HCT116 (cell line): ENCODE measurements around the gene GPR17. TPM values are rescaled to one million over a fixed set of nuclear protein-coding genes. Genes with fewer than 3 reads are reported as not detected.

Experiments used
- ATAC-seq: fragments of 200-7000 bp; cut with Tn5 transposase; 2 replicates; pipeline ENCODE4 v1.9.1; 2020; ENCODE audit warnings: mild to moderate bottlenecking, moderate library complexity
- BruUV-seq: library from RNA; stranded (reverse); fragments of 400-500 nt; replicated peaks from 2 replicates; lab custom pipeline; 2021; lab: Mats Ljungman, UMichigan
- CTCF ChIA-PET: fragments of 300-600 bp; sonication (Branson Sonifier 250); formaldehyde crosslinking; loops from one replicate; lab custom pipeline; 2021; ENCODE audit warnings: antibody characterized with exemption; lab: Charles Lee
- POLR2A ChIA-PET: fragments of 300-600, 350-600 bp; sonication (Branson Sonifier 250); formaldehyde crosslinking; loops from one replicate; lab custom pipeline; 2021; ENCODE audit warnings: antibody characterized with exemption; lab: Charles Lee
- RAD21 ChIA-PET, 2 experiments: fragments of 300-600 bp; sonication (Branson Sonifier 250); formaldehyde crosslinking; loops; one replicate each; lab custom pipeline; 2023; ENCODE audit warnings: low total read pairs in 2 of 2; ENCODE audit not compliant: uncharacterized antibody in 2 of 2, unreplicated experiment in 2 of 2, low non-redundant PET in 1 of 2; lab: Charles Lee
- DNase-seq: peaks from one replicate; pipeline ENCODE4 v3.0.0-alpha.2; 2010; ENCODE audit warnings: low read depth, low spot score
- H2AFZ ChIP-seq: fragments of 200-600 bp; shearing (Covaris generic), sonication (generic); 2 replicates; pipeline ENCODE4 v1.6.1; 2017; ENCODE audit warnings: low read depth, mixed run types, mixed read lengths, antibody characterized with exemption, low read length; ENCODE audit not compliant: poor library complexity, severe bottlenecking
- H3K27ac ChIP-seq: 2 replicates; pipeline ENCODE4 v1.5.1; 2012; ENCODE audit warnings: low read depth, low read length
- H3K27me3 ChIP-seq: fragments of 200-600 bp; sonication (generic); 2 replicates; pipeline ENCODE4 v1.6.1; 2016; ENCODE audit warnings: mixed run types, low read length, mixed read lengths; ENCODE audit not compliant: insufficient read depth
- H3K36me3 ChIP-seq, 2 experiments: fragments of 200-500 bp in 1 of 2; fragments of 200-600 bp in 1 of 2; sonication (Bioruptor generic) in 1 of 2; sonication (generic) in 1 of 2; 2 replicates each; pipeline versions ENCODE4 v1.5.1 to v1.6.1; 2014 to 2016; ENCODE audit warnings: low read length in 2 of 2, inconsistent platforms in 1 of 2, mixed read lengths in 1 of 2, mixed run types in 1 of 2; ENCODE audit not compliant: insufficient read depth in 2 of 2, control insufficient read depth in 1 of 2
- H3K4me1 ChIP-seq, 2 experiments: fragments of 200-600 bp in 1 of 2; sonication (generic) in 1 of 2; 2 replicates each; pipeline versions ENCODE4 v1.5.1 to v1.6.1; 2012 to 2017; ENCODE audit warnings: low read length in 2 of 2, inconsistent platforms in 1 of 2, mild to moderate bottlenecking in 1 of 2, mixed read lengths in 1 of 2, mixed run types in 1 of 2, moderate library complexity in 1 of 2; ENCODE audit not compliant: insufficient read depth in 2 of 2, control insufficient read depth in 1 of 2
- H3K4me2 ChIP-seq: fragments of 200-600 bp; sonication (generic); 2 replicates; pipeline ENCODE4 v1.6.1; 2017; ENCODE audit warnings: mixed run types, low read length, mixed read lengths
- H3K4me3 ChIP-seq, 2 experiments: fragments of 200-600 bp in 1 of 2; sonication (generic) in 1 of 2; replicated peaks in 1 of 2; 2 replicates each; pipeline ENCODE4 v1.5.1; 2011 to 2016; ENCODE audit warnings: low read length in 2 of 2, control low read depth in 1 of 2, low read depth in 1 of 2, mild to moderate bottlenecking in 1 of 2, mixed read lengths in 1 of 2, mixed run types in 1 of 2
- H3K79me2 ChIP-seq: fragments of 200-600 bp; sonication (generic); 2 replicates; pipeline ENCODE4 v1.6.1; 2017; ENCODE audit warnings: mild to moderate bottlenecking, mixed run types, low read length, moderate library complexity, mixed read lengths; ENCODE audit not compliant: insufficient read depth
- H3K9ac ChIP-seq: fragments of 200-600 bp; sonication (generic); 2 replicates; pipeline ENCODE4 v1.6.1; 2016; ENCODE audit warnings: low read length, mixed read lengths
- H3K9me2 ChIP-seq: fragments of 200-600 bp; sonication (generic), shearing (Covaris generic); 2 replicates; pipeline ENCODE4 v1.6.1; 2017; ENCODE audit warnings: mixed run types, mild to moderate bottlenecking, moderate library complexity; ENCODE audit not compliant: insufficient read depth
- H3K9me3 ChIP-seq, 2 experiments: fragments of 200-500 bp in 1 of 2; fragments of 200-600 bp in 1 of 2; sonication (Bioruptor generic) in 1 of 2; sonication (generic) in 1 of 2; 2 replicates each; pipeline ENCODE4 v1.6.1; 2014 to 2017; ENCODE audit warnings: low read length in 2 of 2, mixed read lengths in 2 of 2, inconsistent platforms in 1 of 2, low read depth in 1 of 2, mild to moderate bottlenecking in 1 of 2, mixed run types in 1 of 2, moderate library complexity in 1 of 2; ENCODE audit not compliant: control insufficient read depth in 1 of 2, insufficient read depth in 1 of 2
- H4K20me1 ChIP-seq: fragments of 200-600 bp; sonication (generic), shearing (Covaris generic); 2 replicates; pipeline ENCODE4 v1.6.1; 2017; ENCODE audit warnings: mixed run types, mild to moderate bottlenecking, moderate library complexity; ENCODE audit not compliant: insufficient read depth
- CBX3 ChIP-seq: IDR thresholded peaks from 2 replicates; pipeline ENCODE4 v1.6.1; 2012; ENCODE audit warnings: low read depth
- SIN3A ChIP-seq: IDR thresholded peaks from 2 replicates; pipeline ENCODE4 v1.6.1; 2012; ENCODE audit warnings: low read depth
- SP1 ChIP-seq: IDR thresholded peaks from 2 replicates; pipeline ENCODE4 v1.6.1; 2012; ENCODE audit warnings: low read depth
- TCF7L2 ChIP-seq: IDR thresholded peaks from 2 replicates; pipeline ENCODE4 v1.7.0; 2011; ENCODE audit warnings: borderline replicate concordance, inconsistent platforms; ENCODE audit not compliant: insufficient read depth, insufficient read length; ENCODE audit errors: extremely low read depth
- YY1 ChIP-seq: IDR thresholded peaks from 2 replicates; pipeline ENCODE4 v1.6.1; 2011; ENCODE audit warnings: low read length, low read depth, moderate library complexity, mild to moderate bottlenecking; ENCODE audit not compliant: insufficient replicate concordance; ENCODE audit errors: extremely low read depth
- ZFX ChIP-seq: fragments of 450-650 bp; IDR thresholded peaks from 2 replicates; pipeline ENCODE4 v1.6.1; 2017
- ZNF274 ChIP-seq: fragments of 200-500 bp; sonication (Bioruptor generic); IDR thresholded peaks from 2 replicates; pipeline ENCODE4 v1.6.1; 2014; ENCODE audit warnings: mild to moderate bottlenecking, low read depth, low read length, inconsistent platforms
- intact Hi-C: fragments of 100-400 bp; cut with micrococcal nuclease; formaldehyde crosslinking; loops from 2 replicates; pipeline ENCODE4 v1.10.0; 2022
- total RNA-seq: library from RNA; stranded (reverse); gene quantifications from one replicate; pipeline ENCODE4 v1.2.1, GENCODE V29; 2021; ENCODE audit not compliant: unreplicated experiment
- TF ChIP-seq, protein P1 (sequence below): IDR thresholded peaks from 2 replicates; pipeline ENCODE4 v1.6.1; 2011; ENCODE audit warnings: mild to moderate bottlenecking, low read length, moderate library complexity; ENCODE audit not compliant: insufficient replicate concordance; ENCODE audit errors: extremely low read depth
- TF ChIP-seq, protein P2 (sequence below): IDR thresholded peaks from 2 replicates; pipeline ENCODE4 v1.6.1; 2012; ENCODE audit warnings: low read depth

Gene GPR17
- total RNA-seq, 1 experiment from 2014 or later: not detected

DNA sequence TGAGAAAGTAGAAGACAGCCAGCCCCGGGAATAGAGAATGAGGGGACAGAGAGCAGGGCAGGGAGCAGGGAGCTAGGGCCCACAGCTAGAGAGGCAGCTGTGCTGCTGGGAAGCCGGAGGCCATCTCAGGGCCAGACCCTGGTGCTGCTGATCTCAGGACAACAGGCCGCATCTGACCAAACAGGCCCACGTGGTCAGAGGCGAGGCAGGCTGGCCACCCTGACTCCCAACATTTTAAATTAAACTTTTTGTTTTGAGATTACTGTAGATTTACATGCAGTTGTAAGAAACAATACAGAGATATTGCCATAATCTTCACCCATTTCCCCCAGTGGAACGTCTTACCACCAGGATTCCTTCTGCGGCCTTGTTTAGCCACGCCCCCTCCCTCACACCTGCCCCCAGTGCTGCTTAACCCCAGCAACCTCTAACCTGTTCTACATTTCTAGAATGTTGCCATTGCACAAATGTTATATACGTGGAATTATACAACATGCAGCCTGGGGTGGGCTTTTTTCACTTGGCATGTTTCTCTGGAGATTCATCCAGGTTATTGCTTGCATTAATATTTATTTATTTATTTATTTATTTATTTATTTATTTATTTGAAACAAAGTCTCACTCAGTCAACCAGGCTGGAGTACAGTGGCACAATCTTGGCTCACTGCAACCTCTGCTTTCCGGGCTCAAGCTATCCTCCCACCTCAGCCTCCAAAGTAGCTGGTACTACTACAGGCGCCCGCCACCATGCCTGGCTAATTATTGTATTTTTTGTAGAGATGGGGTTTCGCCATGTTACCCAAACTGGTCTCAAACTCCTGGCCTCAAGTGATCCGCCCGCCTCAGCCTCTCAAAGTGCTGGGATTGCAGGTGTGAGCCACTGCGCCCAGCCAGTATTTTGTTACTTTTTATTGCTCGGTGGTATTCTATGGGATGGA lies 48.6 kb upstream of the GPR17 start:
- DNase-seq (no peak), ATAC-seq (no peak)
- Histone ChIP-seq H3K9me2 (no peaks in the 10 kb centered on the region), H3K9ac (no peak overlapping the region), H4K20me1 (no peaks in the 10 kb centered on the region), H3K4me3 (no peak overlapping the region), H3K4me2 (no peak overlapping the region), H3K9me3 (no peaks in the 10 kb centered on the region; a peak in 1 of 4 replicates), H3K27me3 (no peaks in the 10 kb centered on the region), H3K27ac (no peak overlapping the region), H2AFZ (no peak overlapping the region), H3K4me1 (peaks cover 0 to 4% of the 10 kb centered on the region in 2 experiments; a peak in 1 of 4 replicates), H3K36me3 (no peaks in the 10 kb centered on the region), H3K79me2 (no peaks in the 10 kb centered on the region)
- BruUV-seq: no TSS peak
- ChIA-PET CTCF (no interaction called here), POLR2A (no interaction called here), RAD21 (no interaction called here)
- TF ChIP-seq SP1 (no peak), SIN3A (no peak), TCF7L2 (no peak), CBX3 (no peak), ZFX (no peak), ZNF274 (no peak), YY1 (no peak)
- TF ChIP-seq, protein P1, sequence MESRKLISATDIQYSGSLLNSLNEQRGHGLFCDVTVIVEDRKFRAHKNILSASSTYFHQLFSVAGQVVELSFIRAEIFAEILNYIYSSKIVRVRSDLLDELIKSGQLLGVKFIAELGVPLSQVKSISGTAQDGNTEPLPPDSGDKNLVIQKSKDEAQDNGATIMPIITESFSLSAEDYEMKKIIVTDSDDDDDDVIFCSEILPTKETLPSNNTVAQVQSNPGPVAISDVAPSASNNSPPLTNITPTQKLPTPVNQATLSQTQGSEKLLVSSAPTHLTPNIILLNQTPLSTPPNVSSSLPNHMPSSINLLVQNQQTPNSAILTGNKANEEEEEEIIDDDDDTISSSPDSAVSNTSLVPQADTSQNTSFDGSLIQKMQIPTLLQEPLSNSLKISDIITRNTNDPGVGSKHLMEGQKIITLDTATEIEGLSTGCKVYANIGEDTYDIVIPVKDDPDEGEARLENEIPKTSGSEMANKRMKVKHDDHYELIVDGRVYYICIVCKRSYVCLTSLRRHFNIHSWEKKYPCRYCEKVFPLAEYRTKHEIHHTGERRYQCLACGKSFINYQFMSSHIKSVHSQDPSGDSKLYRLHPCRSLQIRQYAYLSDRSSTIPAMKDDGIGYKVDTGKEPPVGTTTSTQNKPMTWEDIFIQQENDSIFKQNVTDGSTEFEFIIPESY: no peak
- TF ChIP-seq, protein P2, sequence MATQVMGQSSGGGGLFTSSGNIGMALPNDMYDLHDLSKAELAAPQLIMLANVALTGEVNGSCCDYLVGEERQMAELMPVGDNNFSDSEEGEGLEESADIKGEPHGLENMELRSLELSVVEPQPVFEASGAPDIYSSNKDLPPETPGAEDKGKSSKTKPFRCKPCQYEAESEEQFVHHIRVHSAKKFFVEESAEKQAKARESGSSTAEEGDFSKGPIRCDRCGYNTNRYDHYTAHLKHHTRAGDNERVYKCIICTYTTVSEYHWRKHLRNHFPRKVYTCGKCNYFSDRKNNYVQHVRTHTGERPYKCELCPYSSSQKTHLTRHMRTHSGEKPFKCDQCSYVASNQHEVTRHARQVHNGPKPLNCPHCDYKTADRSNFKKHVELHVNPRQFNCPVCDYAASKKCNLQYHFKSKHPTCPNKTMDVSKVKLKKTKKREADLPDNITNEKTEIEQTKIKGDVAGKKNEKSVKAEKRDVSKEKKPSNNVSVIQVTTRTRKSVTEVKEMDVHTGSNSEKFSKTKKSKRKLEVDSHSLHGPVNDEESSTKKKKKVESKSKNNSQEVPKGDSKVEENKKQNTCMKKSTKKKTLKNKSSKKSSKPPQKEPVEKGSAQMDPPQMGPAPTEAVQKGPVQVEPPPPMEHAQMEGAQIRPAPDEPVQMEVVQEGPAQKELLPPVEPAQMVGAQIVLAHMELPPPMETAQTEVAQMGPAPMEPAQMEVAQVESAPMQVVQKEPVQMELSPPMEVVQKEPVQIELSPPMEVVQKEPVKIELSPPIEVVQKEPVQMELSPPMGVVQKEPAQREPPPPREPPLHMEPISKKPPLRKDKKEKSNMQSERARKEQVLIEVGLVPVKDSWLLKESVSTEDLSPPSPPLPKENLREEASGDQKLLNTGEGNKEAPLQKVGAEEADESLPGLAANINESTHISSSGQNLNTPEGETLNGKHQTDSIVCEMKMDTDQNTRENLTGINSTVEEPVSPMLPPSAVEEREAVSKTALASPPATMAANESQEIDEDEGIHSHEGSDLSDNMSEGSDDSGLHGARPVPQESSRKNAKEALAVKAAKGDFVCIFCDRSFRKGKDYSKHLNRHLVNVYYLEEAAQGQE: no peak
- intact Hi-C loops: no loop called here
